ENCODE results near the gene KCNJ3. TPM values are rescaled to one million over a fixed set of nuclear protein-coding genes. Genes with fewer than 3 reads are reported as not detected.

The KCNJ3 gene
- total RNA-seq, 1 experiment from 2014 or later, result 0.11 TPM

GRCh38 chr2:154655499-154655898 is 43.0 kb upstream of the KCNJ3 start:
- Mint-ChIP-seq H3K27ac (no peak overlapping the region; a peak in 1 of 7 replicates), H3K4me1 (peaks cover 5% of the 10 kb centered on the region in 2 experiments), H3K36me3 (ENCODE audit: insufficient read depth in 1 of 3, low read depth in 3 of 3) (no peaks in the 10 kb centered on the region), H3K9me3 (peaks cover 0 to 2% of the 10 kb centered on the region in 2 experiments; a peak in 1 of 5 replicates), H3K4me3 (no peak overlapping the region), H3K27me3 (ENCODE audit: low read depth) (no peaks in the 10 kb centered on the region)
- Histone ChIP-seq H3K18ac (ENCODE audit: insufficient read length, low read depth, low read length) (no peak overlapping the region), H3K14ac (ENCODE audit: insufficient read depth, low read length) (no peak overlapping the region), H4K20me1 (ENCODE audit: control insufficient read depth, insufficient read depth, insufficient read length) (no peaks in the 10 kb centered on the region), H2BK12ac (ENCODE audit: insufficient read length, low read depth, low read length) (no peak overlapping the region), H2BK15ac (ENCODE audit: low read depth, low read length) (no peak overlapping the region), H3K79me2 (ENCODE audit: insufficient read depth, low read length) (no peaks in the 10 kb centered on the region), H4K5ac (ENCODE audit: insufficient read length, low read depth, low read length) (no peak overlapping the region), H3K4me1 (ENCODE audit: insufficient read depth, low read length) (no peaks in the 10 kb centered on the region; the same call in 1 of the 2 replicates), H3K79me1 (ENCODE audit: insufficient read depth, low read depth, low read length, poor library complexity, severe bottlenecking) (no peaks in the 10 kb centered on the region), H2BK20ac (ENCODE audit: low read depth, low read length, poor library complexity, severe bottlenecking) (no peak overlapping the region), H4K8ac (replicated peaks; ENCODE audit: insufficient read length, low read depth, low read length) (no peak overlapping the region), H2AFZ (ENCODE audit: low read length) (no peak overlapping the region), H3K9ac (ENCODE audit: extremely low read depth, insufficient read length, low read length) (no peak overlapping the region), H3K4ac (ENCODE audit: low read depth, low read length) (no peak overlapping the region), H3T11ph (ENCODE audit: low read length) (no peak overlapping the region), H3K23ac (ENCODE audit: insufficient read length, low read depth, low read length) (no peak overlapping the region), H3K4me2 (ENCODE audit: insufficient read depth, insufficient read length, low read length) (no peak overlapping the region), H3K56ac (ENCODE audit: insufficient read length, low read depth, low read length) (no peak overlapping the region), H3K23me2 (ENCODE audit: insufficient read length, low read depth, low read length, poor library complexity, severe bottlenecking) (no peaks in the 10 kb centered on the region), H4K91ac (ENCODE audit: insufficient read length, low read depth, low read length) (no peak overlapping the region), H2BK120ac (ENCODE audit: low read depth, low read length, poor library complexity, severe bottlenecking) (no peak overlapping the region), H3K27ac (ENCODE audit: insufficient read length, low read depth, low read length) (no peak overlapping the region), H2BK5ac (ENCODE audit: insufficient read length, low read length) (no peak overlapping the region), H3K27me3 (ENCODE audit: insufficient read depth, low read length) (no peaks in the 10 kb centered on the region), H3K9me3 (ENCODE audit: control insufficient read depth, low read depth, low read length) (no peaks in the 10 kb centered on the region), H2AK5ac (ENCODE audit: insufficient read length, low read length) (no peak overlapping the region)
- DNase-seq, result no peak
- no peak for TF ChIP-seq CTCF (conservative IDR thresholded peaks at IDR 0.05)
